ENCODE data around the gene TFG.

Gene TFG

GRCh38 chr3:100796556-100796955 is 87.3 kb downstream of the TFG start:
- DNase-seq (ENCODE audit: low read depth in 1 of 2, low spot score in 1 of 2), result no peak
- TF ChIP-seq GABPA (IDR thresholded peaks at IDR 0.05; ENCODE audit: low read depth), result no peak
- TF ChIP-seq POLR2AphosphoS5 (IDR thresholded peaks at IDR 0.05; ENCODE audit: low read depth), result no peak
- no peak for TF ChIP-seq SPI1 (IDR thresholded peaks at IDR 0.05; ENCODE audit: borderline replicate concordance, low read depth)
- no peak for TF ChIP-seq CTCF (IDR thresholded peaks at IDR 0.05; ENCODE audit: insufficient read depth, low read length)
- TF ChIP-seq, protein P1, sequence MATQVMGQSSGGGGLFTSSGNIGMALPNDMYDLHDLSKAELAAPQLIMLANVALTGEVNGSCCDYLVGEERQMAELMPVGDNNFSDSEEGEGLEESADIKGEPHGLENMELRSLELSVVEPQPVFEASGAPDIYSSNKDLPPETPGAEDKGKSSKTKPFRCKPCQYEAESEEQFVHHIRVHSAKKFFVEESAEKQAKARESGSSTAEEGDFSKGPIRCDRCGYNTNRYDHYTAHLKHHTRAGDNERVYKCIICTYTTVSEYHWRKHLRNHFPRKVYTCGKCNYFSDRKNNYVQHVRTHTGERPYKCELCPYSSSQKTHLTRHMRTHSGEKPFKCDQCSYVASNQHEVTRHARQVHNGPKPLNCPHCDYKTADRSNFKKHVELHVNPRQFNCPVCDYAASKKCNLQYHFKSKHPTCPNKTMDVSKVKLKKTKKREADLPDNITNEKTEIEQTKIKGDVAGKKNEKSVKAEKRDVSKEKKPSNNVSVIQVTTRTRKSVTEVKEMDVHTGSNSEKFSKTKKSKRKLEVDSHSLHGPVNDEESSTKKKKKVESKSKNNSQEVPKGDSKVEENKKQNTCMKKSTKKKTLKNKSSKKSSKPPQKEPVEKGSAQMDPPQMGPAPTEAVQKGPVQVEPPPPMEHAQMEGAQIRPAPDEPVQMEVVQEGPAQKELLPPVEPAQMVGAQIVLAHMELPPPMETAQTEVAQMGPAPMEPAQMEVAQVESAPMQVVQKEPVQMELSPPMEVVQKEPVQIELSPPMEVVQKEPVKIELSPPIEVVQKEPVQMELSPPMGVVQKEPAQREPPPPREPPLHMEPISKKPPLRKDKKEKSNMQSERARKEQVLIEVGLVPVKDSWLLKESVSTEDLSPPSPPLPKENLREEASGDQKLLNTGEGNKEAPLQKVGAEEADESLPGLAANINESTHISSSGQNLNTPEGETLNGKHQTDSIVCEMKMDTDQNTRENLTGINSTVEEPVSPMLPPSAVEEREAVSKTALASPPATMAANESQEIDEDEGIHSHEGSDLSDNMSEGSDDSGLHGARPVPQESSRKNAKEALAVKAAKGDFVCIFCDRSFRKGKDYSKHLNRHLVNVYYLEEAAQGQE (IDR thresholded peaks at IDR 0.05; ENCODE audit: insufficient replicate concordance, low read depth), result no peak
- no peaks in the 10 kb centered on the region for H3K27me3 ChIP-seq (ENCODE audit: insufficient read depth, poor library complexity, severe bottlenecking)
- no peak overlapping the region for H3K4me3 ChIP-seq (replicated peaks; ENCODE audit: insufficient read depth, low read length)
- no peak overlapping the region for H3K27ac ChIP-seq (replicated peaks)

DNA sequence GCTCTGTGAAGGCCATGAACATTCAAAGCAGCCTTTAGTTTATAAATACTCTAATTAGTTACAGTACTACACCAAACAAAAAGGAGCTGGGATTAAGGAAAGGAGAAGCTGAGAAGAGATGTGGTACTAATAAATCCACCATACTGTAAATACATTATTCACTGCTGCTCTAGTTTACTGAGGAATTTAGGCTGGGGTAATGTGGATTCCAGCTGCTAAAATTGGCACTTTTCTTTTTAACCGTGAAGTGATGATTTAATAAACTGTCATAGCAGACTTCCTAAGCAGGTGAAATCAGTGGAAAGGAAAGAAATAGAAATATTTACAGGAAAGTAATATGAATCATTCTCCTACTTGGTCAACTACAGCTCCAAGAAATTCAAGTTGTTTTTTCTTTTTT is 88.7 kb downstream of the TFG start:
- Histone ChIP-seq H3K27ac (replicated peaks) (no peak overlapping the region), H3K4me3 (replicated peaks; ENCODE audit: insufficient read depth, low read length) (no peak overlapping the region), H3K27me3 (ENCODE audit: insufficient read depth, poor library complexity, severe bottlenecking) (no peaks in the 10 kb centered on the region)
- DNase-seq (ENCODE audit: low read depth in 1 of 2, low spot score in 1 of 2), result no peak
- no peak for TF ChIP-seq POLR2AphosphoS5 (IDR thresholded peaks at IDR 0.05; ENCODE audit: low read depth)
- TF ChIP-seq CTCF (IDR thresholded peaks at IDR 0.05; ENCODE audit: insufficient read depth, low read length), result no peak
- TF ChIP-seq, protein P1 (IDR thresholded peaks at IDR 0.05; ENCODE audit: insufficient replicate concordance, low read depth), result no peak
- TF ChIP-seq SPI1 (IDR thresholded peaks at IDR 0.05; ENCODE audit: borderline replicate concordance, low read depth), result no peak
- TF ChIP-seq GABPA (IDR thresholded peaks at IDR 0.05; ENCODE audit: low read depth), result no peak
